Activated naive CD4-positive, alpha-beta T cell treated with anti-CD3 and anti-CD28 coated beads, Interleukin-2, amount 50 U/mL, for 72 hours (primary cell): ENCODE results near the gene RBFOX1. TPM values are rescaled to one million over a fixed set of nuclear protein-coding genes. Genes with fewer than 3 reads are reported as not detected.

Source experiments
- ATAC-seq, 2 donors: fragments of 150-1000 bp; cut with Tn5 transposase; 2 replicates each; pipeline ENCODE4 v1.10.0; 2021; ENCODE audit warnings: mild to moderate bottlenecking in 2 of 2, moderate library complexity in 2 of 2
- DNase-seq, 2 donors: peaks; one replicate each; pipeline ENCODE4 v3.0.0; 2021 to 2022; ENCODE audit warnings: low spot score in 2 of 2
- H3K27ac Mint-ChIP-seq, 2 donors: one replicate each; pipeline ENCODE4 v1.8.0; 2022; ENCODE audit warnings: mild to moderate bottlenecking in 2 of 2, mixed read lengths in 2 of 2
- H3K36me3 Mint-ChIP-seq, 2 donors: one replicate each; pipeline ENCODE4 v1.8.0; 2022; ENCODE audit warnings: mixed read lengths in 2 of 2
- H3K9me3 Mint-ChIP-seq, 2 donors: one replicate each; pipeline ENCODE4 v1.8.0; 2022; ENCODE audit warnings: mixed read lengths in 2 of 2
- total RNA-seq, 2 donors: library from RNA; stranded (reverse); gene quantifications; one replicate each; pipeline ENCODE4 v1.2.3, GENCODE V29; 2022

The RBFOX1 gene
- total RNA-seq, 2 donors from 2014 or later = not detected

- ATAC-seq = no peak
- Mint-ChIP-seq H3K36me3 (peaks cover 0 to 5% of the 10 kb centered on the region in 2 donors), H3K9me3 (peaks cover 14 to 20% of the 10 kb centered on the region in 2 donors), H3K27ac (no peak overlapping the region)
- DNase-seq = no peak
Observed at GRCh38 chr16:7545251-7545650, 212.6 kb downstream of the RBFOX1 start.

GRCh38 chr16:7546948-7547347, 214.3 kb downstream of the RBFOX1 start:
- no peak for ATAC-seq
- DNase-seq = no peak
- no peaks in the 10 kb centered on the region for H3K36me3 Mint-ChIP-seq
- H3K27ac Mint-ChIP-seq = no peak overlapping the region
- peaks cover 17% of the 10 kb centered on the region in 2 donors for H3K9me3 Mint-ChIP-seq

GRCh38 chr16:7547736-7548135, 215.1 kb downstream of the RBFOX1 start:
- DNase-seq = no peak

GRCh38 chr16:7548796-7549318, 216.2 kb downstream of the RBFOX1 start:
- DNase-seq (no peak), ATAC-seq (no peak)
- Mint-ChIP-seq H3K27ac (no peak overlapping the region), H3K9me3 (peaks cover 13 to 21% of the 10 kb centered on the region in 2 donors), H3K36me3 (no peaks in the 10 kb centered on the region)

More at GRCh38 chr16:7547736-7548135, 215.1 kb downstream of the RBFOX1 start:
- no peak for ATAC-seq
- H3K36me3 Mint-ChIP-seq = no peaks in the 10 kb centered on the region
- no peak overlapping the region for H3K27ac Mint-ChIP-seq
- peaks cover 13 to 21% of the 10 kb centered on the region in 2 donors for H3K9me3 Mint-ChIP-seq

- no peak for ATAC-seq
- no peaks in the 10 kb centered on the region for H3K36me3 Mint-ChIP-seq
- DNase-seq = no peak
- H3K27ac Mint-ChIP-seq = no peak overlapping the region
- H3K9me3 Mint-ChIP-seq = peaks cover 13% of the 10 kb centered on the region in 2 donors
Observed at GRCh38 chr16:7550096-7550495, 217.5 kb downstream of the RBFOX1 start.

- DNase-seq = no peak
- peaks cover 4 to 11% of the 10 kb centered on the region in 2 donors for H3K9me3 Mint-ChIP-seq
- ATAC-seq = no peak
- no peak overlapping the region for H3K27ac Mint-ChIP-seq
- no peaks in the 10 kb centered on the region for H3K36me3 Mint-ChIP-seq
Observed at GRCh38 chr16:7555459-7555858, 222.8 kb downstream of the RBFOX1 start.

- H3K9me3 Mint-ChIP-seq = peaks cover 10 to 13% of the 10 kb centered on the region in 2 donors
- DNase-seq = no peak
- no peak for ATAC-seq
- no peak overlapping the region for H3K27ac Mint-ChIP-seq
- no peaks in the 10 kb centered on the region for H3K36me3 Mint-ChIP-seq
Observed at GRCh38 chr16:7561908-7562405, 229.3 kb downstream of the RBFOX1 start.

- no peak for DNase-seq
- H3K36me3 Mint-ChIP-seq = peaks cover 0 to 5% of the 10 kb centered on the region in 2 donors
- peaks cover 19 to 21% of the 10 kb centered on the region in 2 donors for H3K9me3 Mint-ChIP-seq
- ATAC-seq = no peak
- H3K27ac Mint-ChIP-seq = no peak overlapping the region
Observed at GRCh38 chr16:7566360-7566759, 233.7 kb downstream of the RBFOX1 start.

GRCh38 chr16:7571366-7571765, 238.7 kb downstream of the RBFOX1 start:
- no peak for DNase-seq
- Mint-ChIP-seq H3K36me3 (peaks cover 0 to 5% of the 10 kb centered on the region in 2 donors), H3K27ac (no peak overlapping the region), H3K9me3 (peaks cover 14 to 28% of the 10 kb centered on the region in 2 donors)
- ATAC-seq = no peak

GRCh38 chr16:7577588-7577987, 244.9 kb downstream of the RBFOX1 start:
- peaks cover 10 to 31% of the 10 kb centered on the region in 2 donors for H3K9me3 Mint-ChIP-seq
- H3K36me3 Mint-ChIP-seq = no peaks in the 10 kb centered on the region
- no peak overlapping the region for H3K27ac Mint-ChIP-seq
- DNase-seq (no peak), ATAC-seq (no peak)

- H3K36me3 Mint-ChIP-seq = no peaks in the 10 kb centered on the region
- ATAC-seq (no peak), DNase-seq (no peak)
- H3K27ac Mint-ChIP-seq = no peak overlapping the region
- peaks cover 12 to 28% of the 10 kb centered on the region in 2 donors for H3K9me3 Mint-ChIP-seq
Observed at GRCh38 chr16:7579454-7579853, 246.8 kb downstream of the RBFOX1 start.

GRCh38 chr16:7581175-7581574, 248.5 kb downstream of the RBFOX1 start:
- ATAC-seq (no peak), DNase-seq (no peak)
- Mint-ChIP-seq H3K9me3 (peaks cover 23 to 29% of the 10 kb centered on the region in 2 donors), H3K36me3 (no peaks in the 10 kb centered on the region), H3K27ac (no peak overlapping the region)

- no peak overlapping the region for H3K27ac Mint-ChIP-seq
- ATAC-seq (no peak), DNase-seq (no peak)
- peaks cover 22 to 23% of the 10 kb centered on the region in 2 donors for H3K9me3 Mint-ChIP-seq
- H3K36me3 Mint-ChIP-seq = no peaks in the 10 kb centered on the region
Observed at GRCh38 chr16:7583396-7583795, 250.8 kb downstream of the RBFOX1 start.

- H3K27ac Mint-ChIP-seq = no peak overlapping the region
- H3K9me3 Mint-ChIP-seq = peaks cover 13 to 19% of the 10 kb centered on the region in 2 donors
- DNase-seq (no peak), ATAC-seq (no peak)
- H3K36me3 Mint-ChIP-seq = no peaks in the 10 kb centered on the region
Observed at GRCh38 chr16:7584561-7584960, 251.9 kb downstream of the RBFOX1 start.

- Mint-ChIP-seq H3K27ac (no peak overlapping the region), H3K9me3 (peaks cover 10 to 19% of the 10 kb centered on the region in 2 donors), H3K36me3 (no peaks in the 10 kb centered on the region)
- no peak for DNase-seq
- no peak for ATAC-seq
Observed at GRCh38 chr16:7585705-7586104, 253.1 kb downstream of the RBFOX1 start.

GRCh38 chr16:7590934-7591333, 258.3 kb downstream of the RBFOX1 start:
- Mint-ChIP-seq H3K27ac (no peak overlapping the region), H3K36me3 (no peaks in the 10 kb centered on the region), H3K9me3 (peaks cover 4 to 8% of the 10 kb centered on the region in 2 donors)
- no peak for DNase-seq
- no peak for ATAC-seq

GRCh38 chr16:7596308-7596707, 263.7 kb downstream of the RBFOX1 start:
- H3K9me3 Mint-ChIP-seq = peaks cover 5 to 14% of the 10 kb centered on the region in 2 donors
- no peak for DNase-seq
- ATAC-seq = no peak
- no peak overlapping the region for H3K27ac Mint-ChIP-seq
- no peaks in the 10 kb centered on the region for H3K36me3 Mint-ChIP-seq

- Mint-ChIP-seq H3K27ac (no peak overlapping the region), H3K9me3 (peaks cover 5 to 14% of the 10 kb centered on the region in 2 donors)
- ATAC-seq = no peak
Observed at GRCh38 chr16:7597677-7598076, 265.0 kb downstream of the RBFOX1 start.

More at GRCh38 chr16:7597677-7598076, 265.0 kb downstream of the RBFOX1 start:
- H3K36me3 Mint-ChIP-seq = no peaks in the 10 kb centered on the region
- DNase-seq = no peak
